ENCODE data around the gene FNDC3A.

The FNDC3A gene

GRCh38 chr13:49220036-49220855, 244.5 kb downstream of the FNDC3A start, which contains the start of gene MLNR:
Gene MLNR (plus strand): TSS chr13:49220338. CDS start chr13:49220338, 0 bp downstream.
- peak; percentile 17 for DNase-seq

GRCh38 chr13:49220856-49221589, 245.3 kb downstream of the FNDC3A start:
- no peak for DNase-seq

- DNase-seq, result no peak
Measured at GRCh38 chr13:49221590-49221965, 245.9 kb downstream of the FNDC3A start.

GRCh38 chr13:49225223-49226042, 249.7 kb downstream of the FNDC3A start:
- no peak for DNase-seq

- DNase-seq, result no peak
Measured at GRCh38 chr13:49226613-49227012, 250.9 kb downstream of the FNDC3A start.

GRCh38 chr13:49234741-49235140, 259.0 kb downstream of the FNDC3A start:
- no peak for DNase-seq

- DNase-seq, result no peak
Measured at GRCh38 chr13:49235856-49236431, 260.2 kb downstream of the FNDC3A start.

- no peak for DNase-seq
Measured at GRCh38 chr13:49238621-49239020, 262.9 kb downstream of the FNDC3A start.

GRCh38 chr13:49240017-49240416, 264.3 kb downstream of the FNDC3A start:
- DNase-seq, result peak; percentile 52

- no peak for DNase-seq
Measured at GRCh38 chr13:49241296-49241695, 265.6 kb downstream of the FNDC3A start.

- DNase-seq, result no peak
Measured at GRCh38 chr13:49245101-49245500, 269.4 kb downstream of the FNDC3A start.

- no peak for DNase-seq
Measured at GRCh38 chr13:49246850-49247642, 271.3 kb downstream of the FNDC3A start.

GRCh38 chr13:49247643-49248621, 272.2 kb downstream of the FNDC3A start, which contains the start of gene CDADC1:
Gene CDADC1 (plus strand): TSS chr13:49247925. CDS start chr13:49248038, 113 bp downstream.
- DNase-seq, result peak; percentile 92

- no peak for DNase-seq
Measured at GRCh38 chr13:49248622-49249002, 272.9 kb downstream of the FNDC3A start.

GRCh38 chr13:49251326-49251725, 275.6 kb downstream of the FNDC3A start:
- DNase-seq, result no peak

- DNase-seq, result no peak
Measured at GRCh38 chr13:49253310-49253709, 277.6 kb downstream of the FNDC3A start.

GRCh38 chr13:49254007-49254406, 278.3 kb downstream of the FNDC3A start:
- DNase-seq, result no peak

GRCh38 chr13:49256841-49257240, 281.1 kb downstream of the FNDC3A start:
- DNase-seq, result no peak

- DNase-seq, result peak; percentile 5
Measured at GRCh38 chr13:49258089-49258796, 282.5 kb downstream of the FNDC3A start.

Data from HCEC 1CT (cell line).